HFFc6 (cell line): ENCODE results near the gene SNX5. TPM values are rescaled to one million over a fixed set of nuclear protein-coding genes. Genes with fewer than 3 reads are reported as not detected.
A peak's percentile ranks its signal among the peaks of the same experiment; 100 is the strongest.

ENCODE experiments used
- DNase-seq: peaks from one replicate; pipeline ENCODE4 v3.0.0-alpha.2; 2018
- H3K27ac Mint-ChIP-seq: 2 replicates; pipeline ENCODE4 v1.8.0; 2020; ENCODE audit warnings: mild to moderate bottlenecking, mixed read lengths
- H3K27me3 Mint-ChIP-seq: 2 replicates; pipeline ENCODE4 v1.8.0; 2021; ENCODE audit warnings: mild to moderate bottlenecking, moderate library complexity, mixed read lengths; ENCODE audit not compliant: insufficient read depth
- H3K36me3 Mint-ChIP-seq: 2 replicates; pipeline ENCODE4 v1.8.0; 2021; ENCODE audit warnings: low read depth, mixed read lengths
- H3K4me1 Mint-ChIP-seq: 2 replicates; pipeline ENCODE4 v1.8.0; 2020; ENCODE audit warnings: low read depth, mixed read lengths
- H3K4me3 Mint-ChIP-seq: 2 replicates; pipeline ENCODE4 v1.8.0; 2020; ENCODE audit warnings: mild to moderate bottlenecking, moderate library complexity, mixed read lengths
- H3K9me3 Mint-ChIP-seq: 2 replicates; pipeline ENCODE4 v1.8.0; 2020; ENCODE audit warnings: mild to moderate bottlenecking, mixed read lengths
- total RNA-seq, 6 experiments: library from RNA; stranded (reverse); fragmentation: NEBNext Ultra II Directional; extraction: Animal tissue kit (Norgen Biotek cat#: 25700); gene quantifications; 2 replicates in 1 of 6; 3 replicates in 5 of 6; pipeline ENCODE4 v1.2.3, GENCODE V29; 2021
- TF ChIP-seq, protein P1 (sequence below): fragments of 200-600 bp; sonication (generic); IDR thresholded peaks from 2 replicates; pipeline ENCODE4 v1.5.0; 2021; ENCODE audit warnings: antibody characterized with exemption, mild to moderate bottlenecking

SNX5 gene
- total RNA-seq, 6 experiments from 2014 or later = 69.6 to 97.5 (median 81.8) TPM

DNA sequence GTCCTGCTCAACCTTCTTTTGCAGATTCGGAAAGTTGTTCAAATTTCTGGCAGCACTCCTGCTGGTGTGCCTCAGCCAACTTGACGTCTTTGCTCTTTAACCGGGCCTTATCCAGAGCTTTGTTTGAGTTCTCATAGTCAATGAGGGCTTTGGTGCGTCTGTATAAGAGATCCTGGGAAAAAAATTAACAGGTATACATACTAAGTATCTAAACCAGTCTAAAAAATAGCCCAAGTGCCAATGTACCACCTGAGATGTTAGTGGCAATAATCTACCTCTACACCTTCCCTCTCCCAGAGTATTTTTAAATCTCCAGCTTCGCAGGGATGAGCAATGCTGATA is 21.1 kb downstream of the SNX5 start:
- H3K27me3 Mint-ChIP-seq = no peaks in the 10 kb centered on the region; the same call in 1 of the 2 replicates
- H3K4me3 Mint-ChIP-seq = no peak overlapping the region
- TF ChIP-seq, protein P1, sequence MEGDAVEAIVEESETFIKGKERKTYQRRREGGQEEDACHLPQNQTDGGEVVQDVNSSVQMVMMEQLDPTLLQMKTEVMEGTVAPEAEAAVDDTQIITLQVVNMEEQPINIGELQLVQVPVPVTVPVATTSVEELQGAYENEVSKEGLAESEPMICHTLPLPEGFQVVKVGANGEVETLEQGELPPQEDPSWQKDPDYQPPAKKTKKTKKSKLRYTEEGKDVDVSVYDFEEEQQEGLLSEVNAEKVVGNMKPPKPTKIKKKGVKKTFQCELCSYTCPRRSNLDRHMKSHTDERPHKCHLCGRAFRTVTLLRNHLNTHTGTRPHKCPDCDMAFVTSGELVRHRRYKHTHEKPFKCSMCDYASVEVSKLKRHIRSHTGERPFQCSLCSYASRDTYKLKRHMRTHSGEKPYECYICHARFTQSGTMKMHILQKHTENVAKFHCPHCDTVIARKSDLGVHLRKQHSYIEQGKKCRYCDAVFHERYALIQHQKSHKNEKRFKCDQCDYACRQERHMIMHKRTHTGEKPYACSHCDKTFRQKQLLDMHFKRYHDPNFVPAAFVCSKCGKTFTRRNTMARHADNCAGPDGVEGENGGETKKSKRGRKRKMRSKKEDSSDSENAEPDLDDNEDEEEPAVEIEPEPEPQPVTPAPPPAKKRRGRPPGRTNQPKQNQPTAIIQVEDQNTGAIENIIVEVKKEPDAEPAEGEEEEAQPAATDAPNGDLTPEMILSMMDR = no peak
- no peak for DNase-seq
- H3K27ac Mint-ChIP-seq = no peak overlapping the region
- H3K4me1 Mint-ChIP-seq = no peaks in the 10 kb centered on the region; the same call in 1 of the 2 replicates
- H3K9me3 Mint-ChIP-seq = no peaks in the 10 kb centered on the region
- peaks cover 70% of the 10 kb centered on the region for H3K36me3 Mint-ChIP-seq

DNA sequence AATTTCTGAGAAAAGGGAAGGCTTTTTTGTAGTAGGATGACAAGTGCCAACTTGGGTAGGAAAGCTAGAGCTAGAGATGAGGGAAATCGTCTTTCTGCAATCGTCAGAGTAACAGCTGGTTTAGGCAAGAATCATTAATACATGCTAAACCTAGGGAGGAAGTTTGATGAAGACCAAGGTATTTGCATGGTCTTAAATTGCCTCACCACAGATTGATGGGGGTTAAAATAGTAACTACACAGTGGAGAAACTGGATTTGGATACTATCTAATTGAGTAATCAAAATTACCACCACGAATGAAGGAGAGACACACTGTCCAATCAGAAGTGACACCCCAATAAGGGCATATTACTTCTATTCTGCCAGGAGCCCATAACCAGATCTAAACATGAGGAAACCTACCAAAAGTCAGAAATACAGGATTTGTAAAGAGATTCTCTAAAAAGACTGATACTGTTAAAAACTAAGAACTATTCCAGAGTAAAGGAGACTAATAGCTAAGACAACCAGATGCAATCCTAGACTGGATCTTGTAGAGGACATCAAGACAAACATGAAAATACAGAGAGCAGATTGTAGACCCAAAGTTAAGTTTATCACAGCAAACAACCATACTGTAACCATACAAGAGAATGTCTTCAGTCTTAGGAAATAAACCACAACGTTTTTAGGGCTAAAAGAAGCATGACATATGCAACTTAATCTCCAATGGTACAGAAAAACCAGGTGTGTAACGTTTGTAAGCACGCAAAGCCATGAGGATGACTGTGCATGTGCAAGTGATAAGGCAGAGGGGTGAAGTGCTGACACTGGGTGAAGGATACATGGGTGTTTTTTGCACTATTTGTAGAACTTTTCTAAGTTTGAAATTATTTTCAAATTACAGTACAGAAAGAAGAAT is 21.8 kb downstream of the SNX5 start:
- Mint-ChIP-seq H3K36me3 (peaks cover 74% of the 10 kb centered on the region), H3K27ac (no peak overlapping the region)

DNA sequence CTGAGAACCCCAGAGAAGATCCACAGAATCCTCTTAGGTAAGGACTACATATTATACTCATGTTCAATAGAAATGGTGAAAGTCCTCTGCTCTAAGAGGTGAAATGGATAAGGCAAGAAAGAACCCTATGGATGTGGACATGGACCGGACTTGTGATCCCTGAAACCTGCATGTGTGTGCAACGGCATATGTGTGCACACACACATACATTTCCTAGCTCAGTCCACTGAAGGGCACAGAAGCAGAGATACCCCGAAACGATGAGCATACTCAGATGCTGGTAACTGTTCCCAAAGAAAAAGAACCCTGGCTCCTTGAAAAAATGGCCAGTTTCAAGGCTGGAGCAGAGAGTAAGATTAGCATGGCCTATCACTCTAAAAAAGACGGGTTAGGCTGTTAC is 22.6 kb downstream of the SNX5 start:
- Mint-ChIP-seq H3K4me3 (no peak overlapping the region), H3K36me3 (peaks cover 79% of the 10 kb centered on the region), H3K27me3 (no peaks in the 10 kb centered on the region; the same call in 1 of the 2 replicates), H3K4me1 (no peaks in the 10 kb centered on the region; the same call in 1 of the 2 replicates), H3K27ac (no peak overlapping the region), H3K9me3 (no peaks in the 10 kb centered on the region)
- TF ChIP-seq, protein P1 = no peak
- no peak for DNase-seq

More for the DNA sequence above, 21.8 kb downstream of the SNX5 start:
- Mint-ChIP-seq H3K4me3 (no peak overlapping the region), H3K9me3 (no peaks in the 10 kb centered on the region), H3K4me1 (no peaks in the 10 kb centered on the region; the same call in 1 of the 2 replicates), H3K27me3 (no peaks in the 10 kb centered on the region; the same call in 1 of the 2 replicates)
- no peak for DNase-seq
- TF ChIP-seq, protein P1 = no peak

DNA sequence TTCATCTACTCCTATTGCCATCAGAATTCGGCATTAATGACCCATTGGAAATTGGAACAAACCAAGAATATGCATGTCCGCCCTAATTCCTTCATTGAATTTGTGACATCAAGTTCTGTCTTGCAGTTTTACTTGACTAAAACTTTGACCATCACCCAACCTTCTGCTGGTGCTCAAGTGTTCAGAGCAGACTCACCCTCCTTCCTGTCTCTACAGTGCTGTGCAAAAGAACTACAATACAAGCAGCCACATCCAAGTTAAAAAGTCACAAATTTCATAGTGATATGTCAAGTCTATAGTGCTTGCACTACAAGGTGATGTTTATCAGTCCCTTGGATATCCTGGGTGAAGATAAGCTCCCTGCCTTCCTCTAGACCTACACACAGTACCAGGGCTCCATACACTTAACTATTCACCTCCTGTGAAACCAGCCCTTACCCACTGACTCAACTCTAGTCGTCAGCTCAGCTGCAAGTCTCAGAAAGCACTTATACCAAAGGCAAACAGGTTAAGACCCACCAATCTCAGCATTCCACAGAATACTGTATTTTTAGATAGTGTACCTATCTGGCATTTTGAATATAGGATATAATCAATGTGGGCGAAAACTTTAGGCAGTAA is 23.6 kb downstream of the SNX5 start:
- Mint-ChIP-seq H3K27ac (peak overlapping the region; percentile 61), H3K4me1 (peaks cover 8% of the 10 kb centered on the region; the same call in 1 of the 2 replicates), H3K9me3 (no peaks in the 10 kb centered on the region), H3K4me3 (no peak overlapping the region), H3K36me3 (peaks cover 77% of the 10 kb centered on the region), H3K27me3 (no peaks in the 10 kb centered on the region; the same call in 1 of the 2 replicates)
- TF ChIP-seq, protein P1 = no peak
- DNase-seq = no peak

DNA sequence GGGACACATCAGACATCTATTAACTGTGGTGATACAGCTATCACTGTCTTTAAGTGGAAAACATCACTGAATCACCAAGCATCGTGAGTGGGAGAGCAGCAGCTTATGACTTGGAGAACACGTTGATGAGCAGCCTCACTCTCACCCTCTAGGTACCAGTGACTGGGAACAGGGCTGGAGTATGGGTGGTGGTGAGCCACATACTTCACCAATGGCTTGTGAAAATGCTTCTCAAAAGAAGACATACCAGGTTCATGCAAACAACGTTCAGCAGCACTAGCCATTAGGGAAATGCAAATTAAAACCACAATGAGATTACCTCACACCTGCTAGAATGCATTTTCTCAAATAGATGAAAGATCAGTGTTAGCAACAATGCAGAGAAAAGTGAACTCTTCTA is 25.3 kb downstream of the SNX5 start:
- no peak for DNase-seq
- peak overlapping the region; percentile 24; the same call in 1 of the 2 replicates for H3K27ac Mint-ChIP-seq
- H3K4me3 Mint-ChIP-seq = no peak overlapping the region
- H3K36me3 Mint-ChIP-seq = peaks cover 64% of the 10 kb centered on the region
- H3K4me1 Mint-ChIP-seq = peaks cover 18% of the 10 kb centered on the region; the same call in 1 of the 2 replicates
- H3K9me3 Mint-ChIP-seq = no peaks in the 10 kb centered on the region
- H3K27me3 Mint-ChIP-seq = no peaks in the 10 kb centered on the region; the same call in 1 of the 2 replicates
- TF ChIP-seq, protein P1 = no peak
